DOHH2 (cell line): ENCODE results near the gene ADNP.

Source experiments
- H3F3A ChIP-seq: fragments of 200-600 bp; sonication (generic), shearing (Covaris generic); 2 replicates; pipeline ENCODE4 v1.6.0; 2016; ENCODE audit warnings: antibody characterized with exemption, mild to moderate bottlenecking; ENCODE audit not compliant: control insufficient read depth, insufficient read depth
- H3K27ac ChIP-seq: fragments of 200-600 bp; sonication (generic); 2 replicates; pipeline ENCODE4 v1.5.1; 2014; ENCODE audit warnings: low read depth, mild to moderate bottlenecking, low read length, moderate library complexity
- H3K27me3 ChIP-seq: fragments of 200-600 bp; sonication (generic); 2 replicates; pipeline ENCODE4 v1.6.1; 2014; ENCODE audit warnings: mild to moderate bottlenecking, low read length, mixed read lengths; ENCODE audit not compliant: control insufficient read depth
- H3K36me3 ChIP-seq: fragments of 200-600 bp; sonication (generic); 2 replicates; pipeline ENCODE4 v1.6.1; 2014; ENCODE audit warnings: mild to moderate bottlenecking, low read length, moderate library complexity, mixed read lengths; ENCODE audit not compliant: control insufficient read depth
- H3K4me1 ChIP-seq: fragments of 200-600 bp; sonication (generic); 2 replicates; pipeline ENCODE4 v1.6.1; 2014; ENCODE audit warnings: mild to moderate bottlenecking, low read length, mixed read lengths; ENCODE audit not compliant: control insufficient read depth
- H3K4me2 ChIP-seq: fragments of 200-600 bp; sonication (generic); 2 replicates; pipeline ENCODE4 v1.6.0; 2014; ENCODE audit warnings: mild to moderate bottlenecking, low read length, moderate library complexity
- H3K4me3 ChIP-seq: fragments of 200-600 bp; sonication (generic); 2 replicates; pipeline ENCODE4 v1.5.1; 2014; ENCODE audit warnings: mild to moderate bottlenecking, low read length, mixed read lengths
- H3K79me2 ChIP-seq: fragments of 200-600 bp; sonication (generic); 2 replicates; pipeline ENCODE4 v1.6.1; 2014; ENCODE audit warnings: mild to moderate bottlenecking, low read length, mixed read lengths; ENCODE audit not compliant: control insufficient read depth
- H3K9me2 ChIP-seq: fragments of 200-600 bp; sonication (generic); replicated peaks from 2 replicates; pipeline ENCODE4 v1.6.1; 2014; ENCODE audit warnings: mild to moderate bottlenecking, low read length, mixed read lengths; ENCODE audit not compliant: control insufficient read depth
- H3K9me3 ChIP-seq: fragments of 200-600 bp; sonication (generic); 2 replicates; pipeline ENCODE4 v1.6.1; 2014; ENCODE audit warnings: antibody characterized with exemption, low read length, mixed read lengths; ENCODE audit not compliant: control insufficient read depth, insufficient read depth
- H4K20me1 ChIP-seq: fragments of 200-600 bp; sonication (generic); 2 replicates; pipeline ENCODE4 v1.6.0; 2014; ENCODE audit warnings: low read depth, mild to moderate bottlenecking, antibody characterized with exemption, low read length, moderate library complexity; ENCODE audit not compliant: control insufficient read depth, insufficient read depth
- CTCF ChIP-seq: fragments of 200-600 bp; sonication (generic); IDR thresholded peaks from one replicate; pipeline ENCODE4 v1.5.1; 2014; ENCODE audit warnings: antibody characterized with exemption, mild to moderate bottlenecking, low read depth, low read length; ENCODE audit not compliant: poor library complexity, severe bottlenecking
- EZH2phosphoT487 ChIP-seq: fragments of 200-600 bp; sonication (generic); IDR thresholded peaks from 2 replicates; pipeline ENCODE4 v1.6.1; 2017; ENCODE audit warnings: borderline replicate concordance, mild to moderate bottlenecking, antibody characterized with exemption, low read length, moderate library complexity, mixed read lengths

Gene ADNP

GRCh38 chr20:50948132-50948785, 17.0 kb upstream of the ADNP start:
- no peaks in the 10 kb centered on the region for H3F3A ChIP-seq
- H3K4me2 ChIP-seq: no peak overlapping the region
- no peaks in the 10 kb centered on the region for H3K9me2 ChIP-seq
- no peak for TF ChIP-seq EZH2phosphoT487
- TF ChIP-seq CTCF: no peak
- H3K27me3 ChIP-seq: no peaks in the 10 kb centered on the region
- H3K27ac ChIP-seq: no peak overlapping the region
- H3K9me3 ChIP-seq: no peaks in the 10 kb centered on the region
- no peak overlapping the region for H3K4me3 ChIP-seq
- H4K20me1 ChIP-seq: no peaks in the 10 kb centered on the region
- H3K36me3 ChIP-seq: peaks cover 86% of the 10 kb centered on the region
- peaks cover 34% of the 10 kb centered on the region for H3K79me2 ChIP-seq
- no peaks in the 10 kb centered on the region for H3K4me1 ChIP-seq

GRCh38 chr20:50943069-50943468, 11.8 kb upstream of the ADNP start:
- no peaks in the 10 kb centered on the region for H4K20me1 ChIP-seq
- H3F3A ChIP-seq: peaks cover 3% of the 10 kb centered on the region; the same call in 1 of the 2 replicates
- TF ChIP-seq CTCF (no peak), EZH2phosphoT487 (no peak)
- H3K4me3 ChIP-seq: no peak overlapping the region
- H3K36me3 ChIP-seq: peaks cover 76% of the 10 kb centered on the region
- no peak overlapping the region for H3K4me2 ChIP-seq
- H3K79me2 ChIP-seq: no peaks in the 10 kb centered on the region; the same call in 1 of the 2 replicates
- H3K27ac ChIP-seq: no peak overlapping the region
- H3K27me3 ChIP-seq: no peaks in the 10 kb centered on the region
- H3K9me3 ChIP-seq: no peaks in the 10 kb centered on the region
- H3K9me2 ChIP-seq: no peaks in the 10 kb centered on the region
- no peaks in the 10 kb centered on the region for H3K4me1 ChIP-seq

DNA sequence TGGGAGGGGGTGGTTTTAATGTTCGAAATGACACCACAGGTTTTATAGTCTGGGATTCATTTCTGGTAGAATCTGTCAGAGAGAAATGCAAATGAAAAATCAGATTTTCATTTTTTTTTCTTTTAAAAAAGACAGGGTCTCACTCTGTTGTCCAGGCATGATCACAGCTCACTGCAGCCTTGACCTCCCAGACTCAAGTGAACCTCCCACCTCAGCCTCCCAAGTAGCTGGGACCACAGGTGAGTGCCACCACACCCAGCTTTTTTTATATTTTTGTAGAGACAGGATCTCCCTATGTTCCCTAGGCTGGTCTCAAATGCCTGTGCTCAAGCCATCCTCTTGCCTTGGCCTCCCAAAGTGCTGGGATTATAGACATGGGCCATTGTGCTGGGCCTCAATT, 2.4 kb upstream of the ADNP start:
- peaks cover 6% of the 10 kb centered on the region for H4K20me1 ChIP-seq

More for the DNA sequence above, 2.4 kb upstream of the ADNP start:
- no peaks in the 10 kb centered on the region for H3K9me2 ChIP-seq
- H3F3A ChIP-seq: peaks cover 35% of the 10 kb centered on the region
- peaks cover 21% of the 10 kb centered on the region for H3K4me1 ChIP-seq
- H3K4me3 ChIP-seq: no peak overlapping the region
- H3K9me3 ChIP-seq: no peaks in the 10 kb centered on the region
- no peak overlapping the region for H3K4me2 ChIP-seq
- TF ChIP-seq EZH2phosphoT487 (no peak), CTCF (no peak)
- H3K27me3 ChIP-seq: no peaks in the 10 kb centered on the region
- H3K27ac ChIP-seq: no peak overlapping the region
- H3K36me3 ChIP-seq: peaks cover 72% of the 10 kb centered on the region
- peaks cover 27% of the 10 kb centered on the region for H3K79me2 ChIP-seq
